Activated naive CD4-positive, alpha-beta T cell treated with anti-CD3 and anti-CD28 coated beads, Interleukin-2, amount 10 ng/mL, durations not matched to agents 7 days and 5 days (primary cell): ENCODE data around the gene ZBTB16.
A peak's percentile ranks its signal among the peaks of the same experiment; 100 is the strongest.

Experiments used
- CTCF ChIA-PET: fragments of 350-600 bp; sonication (Branson Sonifier 250); formaldehyde crosslinking; loops from one replicate; lab custom pipeline; 2021; ENCODE audit warnings: antibody characterized with exemption; lab: Charles Lee
- DNase-seq: peaks from one replicate; pipeline ENCODE4 v3.0.0-alpha.2; 2020
- H3K27ac Mint-ChIP-seq: one replicate; pipeline ENCODE4 v1.8.0; 2021; ENCODE audit warnings: mild to moderate bottlenecking, moderate library complexity, mixed read lengths
- H3K27me3 Mint-ChIP-seq: one replicate; pipeline ENCODE4 v1.8.0; 2021; ENCODE audit warnings: mild to moderate bottlenecking, mixed read lengths
- H3K36me3 Mint-ChIP-seq: one replicate; pipeline ENCODE4 v1.8.0; 2021; ENCODE audit warnings: mixed read lengths
- H3K4me1 Mint-ChIP-seq: one replicate; pipeline ENCODE4 v1.8.0; 2021; ENCODE audit warnings: mixed read lengths
- H3K4me3 Mint-ChIP-seq: one replicate; pipeline ENCODE4 v1.8.0; 2021; ENCODE audit warnings: mild to moderate bottlenecking, moderate library complexity, mixed read lengths
- H3K9me3 Mint-ChIP-seq: one replicate; pipeline ENCODE4 v1.8.0; 2021; ENCODE audit warnings: mixed read lengths

The ZBTB16 gene

DNA sequence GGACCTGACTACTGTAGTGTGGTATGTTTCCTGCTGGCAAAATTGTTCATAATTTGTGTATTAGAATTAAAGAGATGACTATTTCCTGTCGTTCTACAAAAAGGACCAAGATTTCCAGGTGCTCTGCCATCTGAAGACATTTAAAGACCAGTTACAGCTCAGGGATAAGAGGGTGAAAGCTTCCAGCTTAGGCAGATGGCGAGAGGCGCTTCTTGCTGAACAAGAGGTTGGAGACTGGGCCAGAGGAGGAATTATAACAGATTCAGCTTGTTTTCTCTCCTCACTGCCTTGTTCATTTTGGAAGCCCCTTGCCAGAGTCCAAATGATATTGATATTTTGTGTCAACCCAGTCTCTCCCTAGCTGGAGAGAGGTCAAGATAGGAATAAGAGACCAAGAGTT lies 213.6 kb downstream of the ZBTB16 start:
- H3K27me3 Mint-ChIP-seq = peaks cover 33% of the 10 kb centered on the region
- no peaks in the 10 kb centered on the region for H3K4me1 Mint-ChIP-seq
- no peaks in the 10 kb centered on the region for H3K9me3 Mint-ChIP-seq
- no peak for DNase-seq
- no peaks in the 10 kb centered on the region for H3K36me3 Mint-ChIP-seq
- CTCF ChIA-PET = interaction anchor here (2.5 kb wide), 1 partner anchor 12 kb away, joined by 8 read pairs; no protein-coding TSS in a partner anchor
- no peak overlapping the region for H3K4me3 Mint-ChIP-seq
- no peak overlapping the region for H3K27ac Mint-ChIP-seq

DNA sequence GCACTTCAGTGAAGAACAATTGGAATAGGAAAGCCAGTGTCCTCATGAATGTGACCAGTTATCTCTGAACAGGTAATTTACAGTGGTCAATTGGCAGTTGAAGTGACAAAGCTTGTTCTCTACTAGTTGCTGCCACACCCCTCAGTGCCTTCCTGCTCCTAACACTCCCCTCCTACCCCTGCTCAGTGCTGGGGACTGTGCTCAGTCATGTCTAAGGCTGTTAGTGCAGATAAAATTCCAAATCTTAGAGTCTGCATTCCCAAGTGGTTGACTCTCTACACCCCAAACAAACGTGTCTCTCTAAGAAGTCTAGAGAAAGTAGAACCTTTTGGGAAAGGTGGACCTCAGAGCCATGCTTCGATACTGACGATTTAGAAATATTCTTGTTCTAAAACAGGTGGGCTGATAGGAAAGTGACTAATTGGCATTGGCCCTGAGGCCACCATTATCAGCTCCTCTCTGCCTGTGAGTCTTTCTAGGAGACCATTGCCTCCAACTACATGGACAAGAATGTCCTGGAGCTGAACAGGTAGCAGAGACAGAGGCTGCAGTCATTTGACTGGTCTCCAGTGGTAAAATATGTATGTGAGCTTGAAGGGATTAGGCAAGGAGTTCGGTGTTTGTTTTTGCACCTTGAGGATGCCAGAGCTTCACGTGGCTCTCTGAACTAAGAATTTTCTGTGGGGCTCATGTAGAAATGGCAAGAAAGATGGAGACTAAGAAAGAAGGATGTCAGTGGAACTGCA lies 214.6 kb downstream of the ZBTB16 start:
- no peak for DNase-seq
- Mint-ChIP-seq H3K27me3 (peaks cover 33% of the 10 kb centered on the region), H3K36me3 (no peaks in the 10 kb centered on the region), H3K4me1 (no peaks in the 10 kb centered on the region), H3K27ac (no peak overlapping the region), H3K9me3 (no peaks in the 10 kb centered on the region), H3K4me3 (no peak overlapping the region)
- CTCF ChIA-PET = interaction anchor here (2.7 kb wide), 1 partner anchor 11 kb away, joined by 14 read pairs; no protein-coding TSS in a partner anchor

DNA sequence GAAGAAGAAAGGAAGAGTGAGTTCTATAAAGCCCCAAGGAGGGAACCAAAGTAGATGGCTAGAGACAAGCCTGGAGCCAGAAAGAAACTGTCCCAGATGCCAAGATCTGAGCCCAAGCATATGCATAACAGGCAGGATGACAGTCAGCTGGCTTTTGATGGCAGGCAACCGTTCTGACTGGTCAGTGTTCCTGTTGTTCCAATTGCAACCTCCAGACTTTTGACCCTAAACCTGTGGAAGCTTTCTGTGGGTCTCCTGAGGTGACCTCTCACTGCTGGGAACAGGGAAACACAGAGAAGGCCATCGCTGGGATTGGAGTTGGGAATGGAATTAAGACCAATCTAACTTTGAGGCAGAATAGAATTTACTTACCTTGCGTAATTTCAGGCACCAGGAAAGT lies 215.1 kb downstream of the ZBTB16 start:
- Mint-ChIP-seq H3K27me3 (peaks cover 37% of the 10 kb centered on the region), H3K4me1 (no peaks in the 10 kb centered on the region), H3K4me3 (no peak overlapping the region), H3K9me3 (no peaks in the 10 kb centered on the region), H3K36me3 (no peaks in the 10 kb centered on the region), H3K27ac (no peak overlapping the region)
- DNase-seq = no peak
- CTCF ChIA-PET = interaction anchor here (2.7 kb wide), 1 partner anchor 12 kb away, joined by 14 read pairs; no protein-coding TSS in a partner anchor

DNA sequence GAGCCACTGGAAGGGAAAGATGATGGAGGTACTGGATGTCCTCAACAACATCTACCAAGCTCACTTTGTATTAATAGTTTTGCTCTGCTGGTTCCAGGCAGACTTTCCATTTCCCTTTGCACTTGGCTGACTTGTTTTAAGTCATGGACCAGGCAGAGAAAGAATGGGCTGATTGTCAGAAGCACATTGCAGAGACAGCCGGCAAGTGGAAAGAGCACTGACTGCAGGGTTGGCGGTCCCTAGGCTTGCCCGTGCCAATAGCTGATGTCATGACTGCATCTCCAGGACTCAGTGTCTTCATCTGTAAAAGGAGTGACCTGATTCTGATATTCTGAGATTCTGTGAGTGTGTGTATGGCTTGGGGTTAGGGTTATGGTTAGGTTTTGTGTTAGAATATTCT lies 215.8 kb downstream of the ZBTB16 start:
- CTCF ChIA-PET = interaction anchor here (2.7 kb wide), 1 partner anchor 12 kb away, joined by 14 read pairs; no protein-coding TSS in a partner anchor
- no peaks in the 10 kb centered on the region for H3K4me1 Mint-ChIP-seq
- H3K9me3 Mint-ChIP-seq = no peaks in the 10 kb centered on the region
- H3K27me3 Mint-ChIP-seq = peaks cover 41% of the 10 kb centered on the region
- no peak for DNase-seq
- no peaks in the 10 kb centered on the region for H3K36me3 Mint-ChIP-seq
- H3K4me3 Mint-ChIP-seq = no peak overlapping the region
- no peak overlapping the region for H3K27ac Mint-ChIP-seq

DNA sequence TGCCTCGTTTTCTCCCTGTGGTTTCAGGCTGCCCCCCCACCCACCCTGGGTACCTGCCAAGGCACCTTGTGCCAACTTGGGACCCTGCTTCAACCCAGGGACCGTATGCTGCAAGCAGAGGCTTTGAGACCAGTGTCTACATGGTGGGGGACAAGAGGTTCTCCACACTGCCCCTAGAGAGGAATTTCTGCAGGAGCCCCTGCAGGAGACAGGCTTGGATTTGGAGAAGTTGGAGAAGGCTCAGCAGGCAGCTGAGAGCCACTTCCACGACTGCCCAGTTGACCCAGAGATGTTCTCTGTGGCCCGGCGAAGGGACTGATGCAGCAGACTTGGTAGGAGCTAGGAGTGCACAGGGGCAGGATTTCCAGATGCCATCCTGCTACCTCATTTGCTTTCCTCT lies 216.6 kb downstream of the ZBTB16 start:
- H3K27ac Mint-ChIP-seq = no peak overlapping the region
- peaks cover 40% of the 10 kb centered on the region for H3K27me3 Mint-ChIP-seq
- no peaks in the 10 kb centered on the region for H3K36me3 Mint-ChIP-seq
- CTCF ChIA-PET = interaction anchor here (2.7 kb wide), 1 partner anchor 13 kb away, joined by 14 read pairs; no protein-coding TSS in a partner anchor
- H3K4me1 Mint-ChIP-seq = no peaks in the 10 kb centered on the region
- no peak overlapping the region for H3K4me3 Mint-ChIP-seq
- DNase-seq = no peak
- no peaks in the 10 kb centered on the region for H3K9me3 Mint-ChIP-seq

DNA sequence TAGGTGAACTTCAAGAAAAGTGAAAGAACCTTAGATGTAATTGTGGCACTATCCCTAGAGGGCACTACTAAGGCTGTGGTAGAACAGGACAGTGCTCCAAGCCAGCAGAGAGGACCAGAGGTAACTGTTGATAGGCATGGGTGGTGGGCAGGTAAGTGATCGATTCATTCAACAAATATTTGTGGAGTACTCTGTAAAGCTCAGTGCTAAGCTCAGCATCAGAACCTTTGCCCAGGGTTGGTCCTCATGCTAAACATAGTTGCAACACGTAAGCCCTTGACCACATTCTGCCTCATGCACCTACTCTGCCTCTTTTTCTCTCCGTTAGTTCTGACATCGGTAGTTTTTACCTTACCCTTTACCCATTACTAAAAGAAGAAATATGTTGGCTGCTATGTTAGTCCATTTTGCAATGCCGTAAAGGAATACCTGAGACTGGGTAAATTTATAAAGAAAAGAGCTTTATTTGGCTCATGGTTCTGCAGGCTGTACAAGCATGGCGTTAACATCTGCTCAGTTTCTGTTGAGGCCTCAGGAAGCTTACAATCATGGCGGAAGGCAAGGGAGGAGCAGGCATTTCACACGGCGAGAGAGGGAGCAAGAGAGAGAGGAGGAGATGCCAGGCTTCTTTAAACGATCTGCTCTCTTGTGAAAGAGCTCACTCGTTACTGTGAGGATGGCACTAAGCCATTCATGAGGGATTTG lies 218.3 kb downstream of the ZBTB16 start:
- H3K36me3 Mint-ChIP-seq = no peaks in the 10 kb centered on the region
- peaks cover 36% of the 10 kb centered on the region for H3K27me3 Mint-ChIP-seq
- CTCF ChIA-PET = interaction anchor here (0.9 to 1.9 kb wide), 2 partner anchors 11 to 15 kb away, joined by 3 to 4 read pairs; no protein-coding TSS in a partner anchor

DNA sequence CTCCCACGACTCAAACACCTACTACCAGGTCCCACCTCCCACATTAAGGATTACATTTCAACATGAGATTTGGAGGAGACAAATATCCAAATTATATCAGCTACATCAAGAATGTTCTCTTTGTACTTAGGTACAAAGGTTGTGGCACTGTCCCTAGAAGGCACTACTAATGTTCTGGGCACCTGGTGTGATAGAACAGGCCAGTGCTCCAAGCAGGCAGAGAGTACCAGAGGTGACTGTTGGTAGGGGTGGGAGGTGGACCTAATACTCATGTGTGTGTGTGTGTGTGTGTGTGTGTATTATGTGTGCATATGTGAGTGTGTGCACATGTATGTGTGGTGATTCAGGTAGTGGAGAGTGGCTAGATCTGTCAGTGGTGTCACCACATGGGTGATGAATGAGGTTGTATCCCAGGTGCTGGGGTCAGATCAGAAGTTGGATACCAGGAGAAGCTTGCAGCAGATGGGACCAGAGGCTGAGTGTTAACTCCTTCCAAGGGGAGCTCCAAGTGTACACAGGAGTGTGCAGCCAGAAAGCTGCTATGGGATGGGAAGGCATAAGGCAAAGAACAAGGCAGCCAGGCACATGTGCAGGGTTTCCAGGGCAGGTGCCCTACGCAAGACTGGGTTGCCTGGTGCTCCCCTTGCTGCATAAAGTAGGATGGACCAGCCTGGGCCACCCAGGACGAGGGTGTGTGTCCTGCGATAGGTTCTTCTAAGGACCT lies 219.0 kb downstream of the ZBTB16 start:
- DNase-seq = no peak
- CTCF ChIA-PET = interaction anchor here (0.9 to 1.9 kb wide), 2 partner anchors 11 to 16 kb away, joined by 3 to 4 read pairs; no protein-coding TSS in a partner anchor
- H3K4me1 Mint-ChIP-seq = no peaks in the 10 kb centered on the region
- H3K9me3 Mint-ChIP-seq = no peaks in the 10 kb centered on the region
- H3K27ac Mint-ChIP-seq = no peak overlapping the region
- H3K4me3 Mint-ChIP-seq = no peak overlapping the region
- H3K36me3 Mint-ChIP-seq = no peaks in the 10 kb centered on the region
- H3K27me3 Mint-ChIP-seq = peaks cover 36% of the 10 kb centered on the region

More for the DNA sequence above, 218.3 kb downstream of the ZBTB16 start:
- no peak overlapping the region for H3K4me3 Mint-ChIP-seq
- H3K4me1 Mint-ChIP-seq = no peaks in the 10 kb centered on the region
- no peaks in the 10 kb centered on the region for H3K9me3 Mint-ChIP-seq
- H3K27ac Mint-ChIP-seq = no peak overlapping the region
- DNase-seq = no peak

DNA sequence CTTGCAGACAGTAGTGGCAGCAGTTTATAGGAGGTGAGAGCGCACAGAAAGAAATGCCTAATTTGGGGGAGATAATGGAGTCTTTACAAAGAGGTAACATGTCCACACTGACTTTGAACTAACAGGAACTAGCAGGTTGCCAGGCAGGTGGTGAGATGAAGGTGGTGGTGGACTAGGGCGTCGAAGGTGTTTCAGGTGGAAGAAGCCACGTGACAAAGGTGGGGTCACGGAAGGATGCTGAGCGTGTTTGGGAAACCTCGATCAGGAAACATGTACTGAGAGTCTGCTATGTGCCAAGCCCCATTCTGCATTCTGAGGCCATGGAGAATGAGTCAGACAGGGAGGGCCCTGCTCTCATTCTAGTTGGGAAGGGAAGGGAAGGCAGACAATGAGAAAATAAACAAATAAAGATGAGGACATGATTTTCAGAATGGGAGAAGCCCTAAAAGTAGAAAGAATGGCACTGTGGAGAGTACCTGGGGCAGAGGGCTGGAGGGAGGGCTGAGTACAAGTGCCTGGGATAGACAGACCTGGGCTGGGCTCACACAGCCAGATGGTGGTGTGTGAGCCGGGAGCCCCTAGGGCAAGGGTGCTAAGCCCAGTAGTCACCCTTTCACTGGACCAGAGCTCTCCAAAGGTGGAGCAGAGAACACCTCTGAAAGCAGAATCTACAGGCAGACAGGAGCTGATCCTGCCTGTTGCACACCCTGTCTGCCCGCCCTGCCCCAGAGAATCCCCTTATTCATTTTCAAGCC lies 220.5 kb downstream of the ZBTB16 start:
- H3K9me3 Mint-ChIP-seq = no peaks in the 10 kb centered on the region
- no peak overlapping the region for H3K27ac Mint-ChIP-seq
- no peak for DNase-seq
- CTCF ChIA-PET = interaction anchor here (1.4 to 1.6 kb wide), 3 partner anchors 10 to 60 kb away, joined by 4 to 11 read pairs (median 6); no protein-coding TSS in a partner anchor
- no peak overlapping the region for H3K4me3 Mint-ChIP-seq
- peaks cover 26% of the 10 kb centered on the region for H3K27me3 Mint-ChIP-seq
- no peaks in the 10 kb centered on the region for H3K36me3 Mint-ChIP-seq
- no peaks in the 10 kb centered on the region for H3K4me1 Mint-ChIP-seq

DNA sequence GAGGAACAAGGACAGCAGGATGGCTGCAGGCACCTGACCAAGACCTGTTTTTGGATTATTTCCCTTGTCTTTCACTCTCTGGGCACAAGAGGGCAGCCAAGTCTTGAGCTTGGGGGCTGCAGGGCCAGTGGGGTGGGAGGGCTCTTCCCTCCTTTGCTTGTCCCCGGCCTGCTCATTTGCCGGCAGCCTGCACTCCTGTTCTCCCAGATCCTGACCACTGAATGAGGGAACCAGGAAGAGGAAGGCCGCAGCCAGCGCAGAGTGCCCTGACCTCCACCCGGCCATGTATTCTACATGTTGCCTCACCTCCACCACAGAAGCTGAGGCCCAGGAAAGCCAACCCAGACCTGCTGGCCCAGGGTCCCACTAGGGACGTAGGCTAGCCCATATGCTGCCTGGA lies 221.2 kb downstream of the ZBTB16 start:
- DNase-seq = peak; percentile 48
- CTCF ChIA-PET = interaction anchor here (0.5 to 1.6 kb wide), 7 partner anchors 9 to 1329 kb away, joined by 3 to 11 read pairs (median 4); no protein-coding TSS in a partner anchor

DNA sequence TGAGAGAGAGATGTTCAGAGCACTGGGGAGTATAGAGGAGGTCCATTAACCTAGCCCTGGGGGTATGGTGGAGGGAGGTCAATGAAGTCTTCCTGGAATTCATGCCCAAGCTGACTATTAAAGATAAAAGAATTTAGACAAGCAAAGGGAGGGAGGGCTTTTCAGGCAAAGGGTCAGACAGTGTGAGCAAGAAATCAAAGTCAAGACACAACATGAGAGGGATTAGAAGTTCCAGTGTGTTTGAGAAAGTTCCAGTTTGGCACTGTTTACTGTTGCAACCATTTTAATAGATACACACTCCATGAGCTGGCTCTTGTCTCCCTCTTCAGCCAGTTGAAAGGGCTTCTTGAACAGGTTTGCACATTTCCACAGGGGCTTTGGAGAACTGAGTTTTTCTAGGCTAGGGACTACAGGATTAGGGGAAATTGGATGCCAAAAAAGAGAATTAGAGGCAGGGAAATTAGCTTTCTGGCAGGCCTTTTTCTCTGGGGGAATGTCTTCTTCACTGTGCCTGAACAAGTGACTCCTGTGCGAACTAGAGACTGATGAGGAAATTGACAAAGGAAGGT lies 222.0 kb downstream of the ZBTB16 start:
- Mint-ChIP-seq H3K4me1 (no peaks in the 10 kb centered on the region), H3K27me3 (peaks cover 19% of the 10 kb centered on the region), H3K4me3 (no peak overlapping the region), H3K36me3 (no peaks in the 10 kb centered on the region), H3K27ac (no peak overlapping the region), H3K9me3 (no peaks in the 10 kb centered on the region)
- no peak for DNase-seq
- CTCF ChIA-PET = interaction anchor here (0.7 to 1.6 kb wide), 6 partner anchors 8 to 217 kb away, joined by 3 to 11 read pairs (median 4); no protein-coding TSS in a partner anchor

More for the DNA sequence above, 221.2 kb downstream of the ZBTB16 start:
- Mint-ChIP-seq H3K36me3 (no peaks in the 10 kb centered on the region), H3K9me3 (no peaks in the 10 kb centered on the region), H3K27me3 (peaks cover 23% of the 10 kb centered on the region), H3K4me1 (no peaks in the 10 kb centered on the region), H3K27ac (no peak overlapping the region), H3K4me3 (no peak overlapping the region)

DNA sequence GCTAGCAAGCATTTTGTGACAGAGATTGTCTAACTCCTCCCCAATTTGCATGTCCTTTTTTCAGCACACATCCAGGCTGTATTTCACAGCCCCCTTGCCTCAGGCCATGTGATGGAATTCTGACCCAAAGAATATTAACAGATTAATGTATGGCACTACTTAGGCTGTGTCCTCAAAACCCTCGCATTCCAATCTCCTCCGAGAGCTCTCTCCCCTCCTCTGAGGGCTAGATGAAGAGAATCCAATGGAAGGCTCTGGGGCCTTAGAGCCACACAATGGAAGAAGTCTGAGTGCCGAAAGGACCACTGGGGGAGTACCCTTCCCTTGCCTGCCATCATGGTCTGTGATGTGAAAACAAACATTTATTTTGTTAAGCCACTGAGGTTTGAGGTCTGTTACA lies 223.0 kb downstream of the ZBTB16 start:
- H3K36me3 Mint-ChIP-seq = no peaks in the 10 kb centered on the region
- CTCF ChIA-PET = no interaction called here

DNA sequence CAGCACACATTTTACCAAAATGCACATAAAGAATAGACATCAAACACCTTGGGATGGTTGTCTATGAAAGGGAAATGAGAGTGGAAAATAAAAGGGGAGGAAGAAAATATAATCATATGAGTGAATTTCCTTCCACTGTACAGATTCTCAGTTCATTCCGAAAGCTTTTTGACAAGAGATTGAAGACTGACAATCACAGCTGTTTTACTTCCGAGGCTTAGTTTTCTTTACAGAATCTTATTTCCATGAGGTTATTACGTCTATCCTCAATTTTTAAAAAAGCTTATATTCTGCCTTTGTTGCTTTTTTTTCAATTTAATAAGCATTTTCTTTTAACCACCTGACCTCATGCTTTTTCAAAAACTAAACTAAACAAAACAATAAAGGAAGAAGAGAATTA lies 223.9 kb downstream of the ZBTB16 start:
- H3K27ac Mint-ChIP-seq = no peak overlapping the region
- no peaks in the 10 kb centered on the region for H3K4me1 Mint-ChIP-seq
- DNase-seq = no peak
- no peak overlapping the region for H3K4me3 Mint-ChIP-seq
- no peaks in the 10 kb centered on the region for H3K36me3 Mint-ChIP-seq
- CTCF ChIA-PET = interaction anchor here (1.3 kb wide), 1 partner anchor 12 kb away, joined by 5 read pairs; the partner anchor contains the start of gene NNMT
- no peaks in the 10 kb centered on the region for H3K9me3 Mint-ChIP-seq
- peaks cover 19% of the 10 kb centered on the region for H3K27me3 Mint-ChIP-seq

More for the DNA sequence above, 223.0 kb downstream of the ZBTB16 start:
- no peaks in the 10 kb centered on the region for H3K4me1 Mint-ChIP-seq
- DNase-seq = no peak
- H3K27ac Mint-ChIP-seq = no peak overlapping the region
- peaks cover 19% of the 10 kb centered on the region for H3K27me3 Mint-ChIP-seq
- H3K4me3 Mint-ChIP-seq = no peak overlapping the region
- H3K9me3 Mint-ChIP-seq = no peaks in the 10 kb centered on the region

DNA sequence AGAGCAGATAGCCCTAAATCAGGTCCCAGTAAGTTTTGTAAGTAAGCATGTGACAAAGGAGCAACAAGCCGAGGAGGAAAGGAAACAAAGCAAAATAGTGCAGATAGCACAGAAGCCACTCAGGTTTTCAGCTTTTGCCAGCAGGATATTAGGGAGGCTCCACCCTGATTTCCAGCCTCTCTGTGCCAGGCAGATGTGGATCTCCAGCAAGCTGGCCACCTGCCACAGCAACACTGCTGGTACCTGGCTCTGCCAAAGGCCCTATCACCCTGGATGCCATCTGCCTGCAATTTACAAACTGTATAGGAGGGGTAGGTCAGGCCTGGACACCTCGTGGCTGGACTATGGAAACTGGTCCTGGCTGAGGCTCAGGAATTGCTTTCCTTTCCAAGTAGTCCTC lies 224.5 kb downstream of the ZBTB16 start:
- CTCF ChIA-PET = interaction anchor here (1.3 kb wide), 1 partner anchor 12 kb away, joined by 5 read pairs; the partner anchor contains the start of gene NNMT
- H3K9me3 Mint-ChIP-seq = no peaks in the 10 kb centered on the region
- DNase-seq = no peak
- H3K4me1 Mint-ChIP-seq = no peaks in the 10 kb centered on the region
- no peak overlapping the region for H3K27ac Mint-ChIP-seq
- no peaks in the 10 kb centered on the region for H3K36me3 Mint-ChIP-seq
- H3K27me3 Mint-ChIP-seq = peaks cover 19% of the 10 kb centered on the region
- no peak overlapping the region for H3K4me3 Mint-ChIP-seq
